LNCaP clone FGC (cell line): ENCODE results near the gene PHF14.

ENCODE experiments used
- DNase-seq: peaks from one replicate; pipeline ENCODE4 v3.0.0-alpha.2; 2011; ENCODE audit warnings: low read depth
- H3K4me3 ChIP-seq: 2 replicates; pipeline ENCODE4 v1.5.1; 2011; ENCODE audit warnings: mild to moderate bottlenecking, low read depth, low read length, control low read depth
- CTCF ChIP-seq: IDR thresholded peaks from 2 replicates; pipeline ENCODE4 v1.5.1; 2012; ENCODE audit warnings: mild to moderate bottlenecking; ENCODE audit not compliant: control insufficient read depth, insufficient read depth; ENCODE audit errors: extremely low read depth

Gene PHF14

GRCh38 chr7:11216276-11216675 lies 242.6 kb downstream of the PHF14 start:
- H3K4me3 ChIP-seq: no peak overlapping the region
- TF ChIP-seq CTCF: no peak
- DNase-seq: no peak

GRCh38 chr7:11217848-11218565 lies 244.3 kb downstream of the PHF14 start:
- H3K4me3 ChIP-seq: no peak overlapping the region
- no peak for DNase-seq
- no peak for TF ChIP-seq CTCF
